Measurements from ENCODE around the gene CFAP20DC. TPM values are rescaled to one million over a fixed set of nuclear protein-coding genes. Genes with fewer than 3 reads are reported as not detected.
"Not testable (repeated sequence)": the region's sequence is repeated elsewhere in the genome, so short reads cannot be mapped to it uniquely, and the experiment has no call there.

Gene CFAP20DC
- total RNA-seq, 1 experiment from 2014 or later = 3.3 TPM

- DNase-seq (ENCODE audit: low read depth) = not testable (repeated sequence)
These were observed 353.0 kb downstream of the CFAP20DC start for GRCh38 chr3:58696813-58697212.

- no peak for DNase-seq (ENCODE audit: low read depth)
These were observed 353.7 kb downstream of the CFAP20DC start for GRCh38 chr3:58696093-58696492.

GRCh38 chr3:58695284-58695683 is 354.5 kb downstream of the CFAP20DC start:
- not testable (repeated sequence) for DNase-seq (ENCODE audit: low read depth)

DNA sequence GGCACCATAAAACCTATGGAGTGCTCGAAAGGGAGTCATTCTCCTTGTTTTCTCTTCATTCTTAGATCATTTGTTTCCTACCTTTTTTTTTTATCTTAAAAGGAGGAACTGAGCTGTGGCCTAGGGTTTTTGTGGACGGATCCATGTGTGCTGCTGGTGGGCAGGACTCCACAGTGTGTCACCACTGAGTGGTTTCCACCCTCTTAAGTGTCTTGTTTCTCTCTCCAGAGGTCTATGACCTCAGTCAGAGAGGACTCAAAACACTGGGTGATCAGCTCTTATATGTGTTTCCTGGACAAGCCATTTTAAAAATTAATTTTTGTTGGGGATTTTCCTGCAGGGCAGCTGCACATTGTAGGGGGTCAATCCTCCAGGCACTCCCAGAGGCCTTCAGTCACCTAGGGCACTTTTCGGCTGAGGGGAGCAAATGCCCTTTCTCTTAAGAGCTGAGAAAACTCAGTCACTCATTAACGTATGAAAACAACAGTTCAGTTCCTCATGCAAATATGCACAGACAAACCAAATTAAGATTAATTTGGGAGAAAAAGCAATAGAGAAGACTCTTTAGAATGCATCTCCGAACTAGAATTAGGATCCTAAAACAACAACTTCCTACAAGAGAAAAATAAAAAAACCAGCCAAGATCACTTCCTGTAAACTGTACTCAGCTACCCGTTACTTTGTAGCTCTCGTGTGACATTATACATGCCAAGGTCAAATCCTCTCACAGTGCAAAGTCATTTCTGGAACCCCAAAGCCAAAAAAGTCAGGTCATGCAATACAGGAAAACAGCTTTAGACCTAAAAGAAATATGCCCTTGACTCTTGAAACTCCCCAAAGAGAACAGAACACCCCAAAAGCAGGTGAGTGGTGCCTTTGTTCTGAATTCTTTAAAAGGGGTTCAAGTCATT is 355.6 kb downstream of the CFAP20DC start:
- DNase-seq (ENCODE audit: low read depth) = no peak

DNA sequence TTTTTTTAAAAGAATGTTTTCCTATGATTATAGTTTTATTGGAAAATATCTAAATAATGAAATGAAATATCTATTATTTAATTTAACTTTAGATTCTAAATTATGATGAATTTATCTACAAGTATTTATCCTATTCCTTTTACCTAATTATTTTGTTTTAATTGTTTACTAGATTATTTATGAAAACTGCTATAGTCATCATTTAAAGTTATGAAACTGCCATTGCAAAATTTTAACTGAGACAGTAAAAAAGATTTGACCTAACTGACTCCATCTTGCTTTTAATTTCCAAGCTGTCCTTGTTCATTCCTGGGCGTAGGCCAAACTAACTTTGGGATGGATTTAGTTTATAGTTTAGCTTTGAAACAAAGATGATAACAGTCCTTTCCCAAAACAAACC is 357.3 kb downstream of the CFAP20DC start:
- DNase-seq (ENCODE audit: low read depth) = no peak

All from Daoy (cell line).